T-helper 1 cell treated with Interleukin-12 subunit alpha and Interleukin-12 subunit beta and Interleukin-4 antibody, amounts not matched to agents 30 ng/mL and 1 ng/mL, for 36 hours (primary cell): Measurements from ENCODE around the gene CCDC124. TPM values are rescaled to one million over a fixed set of nuclear protein-coding genes. Genes with fewer than 3 reads are reported as not detected.

Experiments used
- intact Hi-C: fragments of 100-400 bp; cut with micrococcal nuclease; formaldehyde crosslinking; loops from one replicate; pipeline ENCODE4 v1.15.1; 2024
- total RNA-seq: library from RNA; stranded (reverse); gene quantifications from 2 replicates; pipeline ENCODE4 v1.2.3, GENCODE V29; 2022

The CCDC124 gene
- total RNA-seq, 1 donor from 2014 or later, result 72.2 TPM

GRCh38 chr19:17951990-17952976 lies 19.5 kb downstream of the CCDC124 start:
- intact Hi-C loops, result no loop called here

- intact Hi-C loops, result no loop called here
Measured at GRCh38 chr19:17953316-17953801, 20.5 kb downstream of the CCDC124 start.

GRCh38 chr19:17953869-17954268 lies 21.1 kb downstream of the CCDC124 start:
- intact Hi-C loops, result no loop called here

- intact Hi-C loops, result no loop called here
Measured at GRCh38 chr19:17954401-17954800, 21.6 kb downstream of the CCDC124 start.

GRCh38 chr19:17957149-17957849 lies 24.5 kb downstream of the CCDC124 start:
- intact Hi-C loops, result no loop called here

- intact Hi-C loops, result no loop called here
Measured at GRCh38 chr19:17957885-17958284, 25.1 kb downstream of the CCDC124 start.

GRCh38 chr19:17963936-17964691 lies 31.3 kb downstream of the CCDC124 start:
- intact Hi-C loops, result no loop called here

GRCh38 chr19:17965370-17966128 lies 32.7 kb downstream of the CCDC124 start:
- intact Hi-C loops, result no loop called here

- intact Hi-C loops, result no loop called here
Measured at GRCh38 chr19:17966129-17966483, 33.3 kb downstream of the CCDC124 start.

- intact Hi-C loops, result no loop called here
Measured at GRCh38 chr19:17966550-17967256, 33.9 kb downstream of the CCDC124 start, which contains the start of gene KCNN1. TSS of gene KCNN1 (plus strand) at chr19:17967107. CDS start at chr19:17973889, 6,782 bp downstream.

GRCh38 chr19:17967257-17968051 lies 34.6 kb downstream of the CCDC124 start:
- intact Hi-C loops, result no loop called here

GRCh38 chr19:17968362-17968761 lies 35.5 kb downstream of the CCDC124 start:
- intact Hi-C loops, result no loop called here

- intact Hi-C loops, result no loop called here
Measured at GRCh38 chr19:17969096-17969792, 36.4 kb downstream of the CCDC124 start.

- intact Hi-C loops, result no loop called here
Measured at GRCh38 chr19:17972230-17972629, 39.4 kb downstream of the CCDC124 start.

GRCh38 chr19:17973759-17974158 lies 40.9 kb downstream of the CCDC124 start:
- intact Hi-C loops, result no loop called here

- intact Hi-C loops, result no loop called here
Measured at GRCh38 chr19:17974551-17974950, 41.7 kb downstream of the CCDC124 start.

- intact Hi-C loops, result no loop called here
Measured at GRCh38 chr19:17975032-17975431, 42.2 kb downstream of the CCDC124 start.

GRCh38 chr19:17977021-17977420 lies 44.2 kb downstream of the CCDC124 start:
- intact Hi-C loops, result no loop called here

- intact Hi-C loops, result no loop called here
Measured at GRCh38 chr19:17977488-17977887, 44.7 kb downstream of the CCDC124 start.
